BE2C (cell line): ENCODE measurements around the gene JAZF1.

ENCODE experiments used
- DNase-seq: peaks from one replicate; pipeline ENCODE4 v3.0.0-alpha.2; 2020
- H3K27me3 ChIP-seq: fragments of 250-450 bp; sonication (Bioruptor Pico); 2 replicates; pipeline ENCODE4 v1.5.1; 2020; ENCODE audit warnings: mild to moderate bottlenecking
- H3K36me3 ChIP-seq: fragments of 250-450 bp; sonication (Bioruptor Pico); 2 replicates; pipeline ENCODE4 v1.5.1; 2020; ENCODE audit warnings: mild to moderate bottlenecking
- H3K4me1 ChIP-seq: fragments of 250-450 bp; sonication (Bioruptor Pico); 2 replicates; pipeline ENCODE4 v1.5.1; 2020
- H3K4me3 ChIP-seq: 2 replicates; pipeline ENCODE4 v1.5.1; 2011; ENCODE audit warnings: low read depth, low read length
- H3K9me3 ChIP-seq: fragments of 250-450 bp; sonication (Bioruptor Pico); 2 replicates; pipeline ENCODE4 v1.5.1; 2020
- TF ChIP-seq, protein P1 (sequence below): IDR thresholded peaks from 2 replicates; pipeline ENCODE4 v1.5.1; 2012; ENCODE audit warnings: mild to moderate bottlenecking, low read depth, low read length

Gene JAZF1

DNA sequence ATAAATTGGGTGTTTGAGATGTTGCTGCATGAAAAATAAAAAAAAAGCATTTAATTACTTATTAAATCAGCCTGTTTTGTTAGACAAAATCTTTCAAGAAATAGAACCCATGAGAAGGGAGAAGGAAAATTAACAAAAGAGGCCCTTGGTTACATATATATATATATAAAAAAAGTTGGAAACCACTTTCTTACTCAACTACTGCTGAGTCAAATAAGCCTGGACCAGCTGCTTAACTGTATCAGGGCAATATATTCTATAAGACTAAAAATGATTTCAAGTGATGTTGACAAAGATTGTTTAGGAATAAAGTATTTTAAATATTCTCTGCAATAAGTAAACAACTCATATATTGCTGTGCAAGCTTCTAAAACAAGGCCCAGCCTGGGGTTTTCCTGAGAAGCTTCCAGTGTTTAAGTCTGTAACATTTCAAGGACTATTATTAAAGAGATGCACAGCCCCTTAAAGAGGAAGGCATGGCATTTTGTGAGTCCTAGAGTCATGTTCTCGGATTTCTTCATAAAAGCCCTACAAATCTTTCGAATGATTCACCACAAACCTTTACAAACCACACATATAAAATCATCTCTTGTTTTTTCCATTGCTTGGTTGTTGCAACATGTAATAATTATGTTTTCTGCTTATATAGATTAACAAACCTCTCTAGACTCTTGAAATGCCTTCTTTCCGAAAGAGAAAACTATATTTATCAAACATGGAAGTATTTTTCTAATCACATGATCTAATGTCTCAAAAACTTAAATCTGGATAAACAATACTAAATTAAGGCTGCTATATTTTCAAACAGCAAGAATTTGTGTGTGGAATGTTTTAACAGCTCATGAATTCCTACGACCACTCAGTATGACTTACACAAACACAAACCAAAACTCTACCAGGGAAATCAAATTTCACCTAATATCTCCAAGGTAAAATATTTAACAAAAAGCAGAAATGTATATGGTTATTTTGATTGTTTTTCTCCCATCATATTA lies 14.3 kb downstream of the JAZF1 start:
- peaks cover 33% of the 10 kb centered on the region for H3K4me1 ChIP-seq
- no peak for DNase-seq
- no peak overlapping the region for H3K4me3 ChIP-seq
- H3K36me3 ChIP-seq, result peaks cover 14% of the 10 kb centered on the region
- H3K9me3 ChIP-seq, result no peaks in the 10 kb centered on the region; the same call in none of the 2 replicates
- H3K27me3 ChIP-seq, result no peaks in the 10 kb centered on the region
- TF ChIP-seq, protein P1, sequence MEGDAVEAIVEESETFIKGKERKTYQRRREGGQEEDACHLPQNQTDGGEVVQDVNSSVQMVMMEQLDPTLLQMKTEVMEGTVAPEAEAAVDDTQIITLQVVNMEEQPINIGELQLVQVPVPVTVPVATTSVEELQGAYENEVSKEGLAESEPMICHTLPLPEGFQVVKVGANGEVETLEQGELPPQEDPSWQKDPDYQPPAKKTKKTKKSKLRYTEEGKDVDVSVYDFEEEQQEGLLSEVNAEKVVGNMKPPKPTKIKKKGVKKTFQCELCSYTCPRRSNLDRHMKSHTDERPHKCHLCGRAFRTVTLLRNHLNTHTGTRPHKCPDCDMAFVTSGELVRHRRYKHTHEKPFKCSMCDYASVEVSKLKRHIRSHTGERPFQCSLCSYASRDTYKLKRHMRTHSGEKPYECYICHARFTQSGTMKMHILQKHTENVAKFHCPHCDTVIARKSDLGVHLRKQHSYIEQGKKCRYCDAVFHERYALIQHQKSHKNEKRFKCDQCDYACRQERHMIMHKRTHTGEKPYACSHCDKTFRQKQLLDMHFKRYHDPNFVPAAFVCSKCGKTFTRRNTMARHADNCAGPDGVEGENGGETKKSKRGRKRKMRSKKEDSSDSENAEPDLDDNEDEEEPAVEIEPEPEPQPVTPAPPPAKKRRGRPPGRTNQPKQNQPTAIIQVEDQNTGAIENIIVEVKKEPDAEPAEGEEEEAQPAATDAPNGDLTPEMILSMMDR, result no peak

DNA sequence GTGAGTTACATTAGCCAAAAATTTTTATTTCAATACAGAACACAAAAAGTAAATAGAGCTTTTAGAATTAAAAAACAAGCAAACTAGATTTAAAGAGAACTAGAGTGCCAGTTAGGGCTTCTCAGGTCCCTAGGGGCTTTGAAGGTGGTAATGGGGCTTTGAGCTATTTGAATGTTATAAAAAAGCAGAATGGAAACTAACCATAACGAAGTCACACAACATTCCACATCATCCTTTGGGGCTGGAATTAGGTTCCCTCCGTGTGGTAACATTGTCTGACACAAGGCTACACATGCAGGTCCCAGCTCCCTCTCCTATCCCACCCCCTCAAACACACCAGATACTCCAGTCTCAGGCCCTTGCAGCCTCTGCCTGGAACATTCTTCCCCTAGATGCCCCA lies 15.3 kb downstream of the JAZF1 start:
- TF ChIP-seq, protein P1, result no peak
- H3K27me3 ChIP-seq, result no peaks in the 10 kb centered on the region
- no peak for DNase-seq
- H3K4me1 ChIP-seq, result peaks cover 27% of the 10 kb centered on the region
- H3K4me3 ChIP-seq, result no peak overlapping the region
- peaks cover 16% of the 10 kb centered on the region for H3K36me3 ChIP-seq
- H3K9me3 ChIP-seq, result no peaks in the 10 kb centered on the region; the same call in none of the 2 replicates

DNA sequence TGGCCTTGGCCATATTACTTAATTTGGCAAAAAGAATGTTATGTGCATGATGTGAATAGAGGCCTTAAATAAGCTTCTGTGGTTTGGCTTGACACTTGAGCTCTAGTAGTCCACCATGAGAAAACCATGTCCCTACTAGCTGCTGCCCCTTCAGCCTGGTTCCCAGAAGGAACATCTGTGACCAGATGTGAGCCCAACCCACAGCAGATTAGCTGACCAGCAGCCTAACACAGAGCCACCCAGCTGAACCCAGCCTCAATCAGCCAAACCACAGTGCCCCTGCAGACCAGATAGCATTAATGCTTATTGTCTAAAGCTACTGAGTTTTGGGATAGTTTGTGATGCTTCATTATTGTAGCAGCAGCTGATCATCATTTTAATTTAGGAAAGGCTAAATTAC lies 16.6 kb downstream of the JAZF1 start:
- DNase-seq, result no peak
- no peak overlapping the region for H3K4me3 ChIP-seq
- peaks cover 15% of the 10 kb centered on the region for H3K36me3 ChIP-seq
- TF ChIP-seq, protein P1, result no peak
- no peaks in the 10 kb centered on the region for H3K27me3 ChIP-seq
- peaks cover 21% of the 10 kb centered on the region for H3K4me1 ChIP-seq
- no peaks in the 10 kb centered on the region; the same call in none of the 2 replicates for H3K9me3 ChIP-seq

DNA sequence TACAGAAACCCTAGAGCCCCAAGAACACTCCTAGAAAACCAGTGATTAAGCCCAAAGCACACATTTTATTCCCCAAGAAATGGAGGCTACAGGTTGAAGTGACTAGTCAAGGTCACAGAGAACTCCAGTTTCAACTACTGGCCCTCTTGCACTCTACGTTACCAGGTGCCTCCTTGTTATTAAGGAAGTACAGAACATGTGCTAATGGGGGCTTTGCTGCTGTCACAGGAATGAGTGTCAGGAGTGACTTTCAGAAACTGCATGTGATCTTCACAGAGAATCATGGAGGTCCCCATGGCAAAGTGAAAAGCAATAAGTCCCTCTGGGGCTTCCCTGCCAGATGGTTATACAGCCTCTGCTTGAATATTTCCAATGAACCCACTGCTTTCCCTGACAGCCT lies 19.3 kb downstream of the JAZF1 start:
- DNase-seq, result no peak
- peaks cover 8% of the 10 kb centered on the region for H3K4me1 ChIP-seq
- peaks cover 15% of the 10 kb centered on the region for H3K36me3 ChIP-seq
- H3K9me3 ChIP-seq, result no peaks in the 10 kb centered on the region; the same call in none of the 2 replicates
- H3K27me3 ChIP-seq, result no peaks in the 10 kb centered on the region
- TF ChIP-seq, protein P1, result no peak
- H3K4me3 ChIP-seq, result no peak overlapping the region

DNA sequence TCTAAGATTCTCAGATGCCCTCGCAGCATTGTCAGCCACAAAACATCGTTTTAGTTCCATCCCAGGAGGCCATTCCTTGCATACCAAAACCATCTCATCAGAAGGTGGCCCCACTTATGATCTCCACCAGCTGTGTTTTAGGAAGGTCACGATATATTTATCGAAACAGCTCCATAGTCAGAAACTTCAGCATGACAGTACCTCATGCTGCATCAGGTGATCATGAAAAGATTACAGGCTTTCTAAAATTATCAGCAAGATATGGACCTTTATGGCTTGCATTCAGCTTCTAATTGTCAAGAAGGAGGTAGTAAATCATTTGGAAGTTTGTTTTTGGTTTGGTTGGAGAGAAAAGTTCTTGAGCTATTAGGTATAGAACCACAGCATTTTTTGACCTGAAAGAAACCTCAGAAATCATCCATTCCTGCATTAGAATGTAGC lies 20.0 kb downstream of the JAZF1 start:
- DNase-seq, result no peak
- Histone ChIP-seq H3K27me3 (no peaks in the 10 kb centered on the region), H3K4me3 (no peak overlapping the region), H3K9me3 (no peaks in the 10 kb centered on the region; the same call in none of the 2 replicates), H3K36me3 (peaks cover 15% of the 10 kb centered on the region), H3K4me1 (peaks cover 13% of the 10 kb centered on the region; the same call in 1 of the 2 replicates)
- TF ChIP-seq, protein P1, result no peak
